Activated gamma-delta T cell (primary cell): Measurements from ENCODE around the gene CHTF18.
"Not testable (repeated sequence)": the region's sequence is repeated elsewhere in the genome, so short reads cannot be mapped to it uniquely, and the experiment has no call there.

ENCODE experiments used
- DNase-seq: peaks from one replicate; lab custom pipeline; 2025; lab: John Stamatoyannopoulos, UW

CHTF18 gene

DNA sequence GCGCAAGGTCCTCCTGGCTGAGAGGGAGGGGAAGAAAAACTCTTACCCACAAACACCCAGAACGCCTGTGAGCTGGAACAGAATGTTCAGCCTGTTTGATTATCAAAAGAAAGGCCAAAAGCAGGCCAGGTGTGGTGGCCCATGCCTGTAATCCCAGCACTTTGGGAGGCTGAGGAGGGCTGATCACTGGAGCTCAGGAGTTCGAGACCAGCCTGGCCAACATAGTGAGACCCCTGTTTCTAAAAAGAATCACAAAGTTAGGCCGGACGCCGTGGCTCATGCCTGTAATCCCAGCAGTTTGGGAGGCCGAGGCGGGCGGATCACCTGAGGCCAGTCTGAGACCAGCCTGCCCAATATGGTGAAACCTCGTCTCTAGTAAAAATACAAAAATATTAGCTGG lies 12.1 kb upstream of the CHTF18 start:
- not testable (repeated sequence) for DNase-seq

DNA sequence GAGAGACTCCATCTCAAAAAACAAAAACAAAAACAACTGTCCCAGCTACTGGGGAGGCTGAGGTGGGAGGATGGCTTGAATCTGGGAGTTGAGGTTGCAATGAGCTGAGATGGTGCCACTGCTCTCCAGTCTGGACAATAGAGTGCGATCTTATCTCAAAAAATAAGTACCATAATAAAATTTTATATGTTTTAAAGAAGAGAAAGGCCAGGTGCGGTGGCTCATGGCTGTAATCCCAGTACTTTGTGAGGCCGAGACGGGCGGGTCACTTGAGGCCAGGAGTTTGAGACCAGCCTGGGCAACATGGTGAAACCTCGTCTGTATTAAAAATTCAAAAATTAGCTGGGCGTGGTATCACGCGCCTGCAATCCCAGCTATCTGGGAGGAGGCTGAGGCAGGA lies 11.6 kb upstream of the CHTF18 start:
- DNase-seq: no peak

DNA sequence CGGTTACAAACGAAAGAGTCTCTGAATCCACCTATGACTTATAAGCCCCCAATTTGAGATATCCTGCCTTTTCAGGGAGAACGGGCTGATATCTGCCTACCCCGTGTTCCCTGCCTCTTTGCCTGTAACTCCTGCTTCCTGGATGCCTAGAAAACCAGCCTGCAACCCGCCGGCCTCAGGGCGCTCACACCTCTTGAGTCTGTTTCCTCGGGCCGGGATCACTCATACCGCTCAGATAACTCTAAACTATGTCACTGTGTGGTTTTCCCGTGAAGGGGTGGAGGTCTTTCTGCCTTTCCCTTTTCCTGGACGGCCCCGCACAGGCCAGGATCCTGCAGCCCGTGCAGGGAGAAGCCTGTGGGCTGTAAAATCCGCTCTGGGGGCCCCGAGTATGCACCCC lies 10.6 kb upstream of the CHTF18 start:
- no peak for DNase-seq

DNA sequence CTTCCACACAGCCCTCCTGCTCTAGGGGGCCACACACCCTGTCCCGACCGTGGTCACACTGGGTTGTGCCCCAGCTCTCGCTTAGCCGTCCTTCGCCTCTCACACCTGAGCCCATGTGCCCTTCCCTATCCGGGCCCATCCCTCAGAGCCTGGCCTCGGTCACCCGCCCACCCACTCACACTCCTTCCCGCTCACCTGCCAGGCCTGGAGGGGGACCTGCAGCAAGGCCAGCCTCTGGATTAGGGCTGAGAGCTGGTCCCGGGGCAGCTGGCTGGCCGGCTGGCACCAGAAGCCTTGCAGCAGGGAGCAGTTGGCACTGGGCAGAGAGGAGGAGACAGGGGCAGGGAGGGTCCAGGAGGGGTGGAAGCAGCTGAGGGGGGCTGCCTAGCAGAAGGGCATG lies 10.0 kb upstream of the CHTF18 start:
- DNase-seq: no peak

DNA sequence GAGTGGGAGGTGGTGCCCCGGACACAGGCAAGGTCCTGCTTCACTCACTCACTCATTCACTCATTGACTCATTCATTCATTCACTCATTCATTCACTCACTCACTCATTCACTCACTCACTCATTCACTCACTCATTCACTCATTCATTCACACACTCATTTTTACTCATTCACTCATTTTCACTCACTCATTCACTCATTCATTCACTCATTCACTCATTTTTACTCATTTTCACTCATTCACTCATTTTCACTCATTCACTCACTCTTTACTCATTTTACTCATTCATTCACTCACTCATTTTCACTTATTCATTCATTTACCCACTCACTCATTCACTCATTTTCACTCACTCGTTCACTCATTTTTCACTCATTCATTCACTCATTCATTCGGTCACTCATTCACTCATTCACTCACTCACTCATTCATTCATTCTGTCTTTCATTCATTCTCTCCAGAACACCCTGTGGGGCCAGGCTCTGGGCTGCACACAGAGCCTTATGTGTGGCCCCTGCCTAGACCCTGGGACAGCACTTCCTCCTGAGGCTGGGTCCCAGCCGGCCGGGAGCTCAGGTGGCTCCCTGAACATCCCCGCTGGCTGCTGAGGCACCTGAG lies 9.4 kb upstream of the CHTF18 start:
- no peak for DNase-seq

DNA sequence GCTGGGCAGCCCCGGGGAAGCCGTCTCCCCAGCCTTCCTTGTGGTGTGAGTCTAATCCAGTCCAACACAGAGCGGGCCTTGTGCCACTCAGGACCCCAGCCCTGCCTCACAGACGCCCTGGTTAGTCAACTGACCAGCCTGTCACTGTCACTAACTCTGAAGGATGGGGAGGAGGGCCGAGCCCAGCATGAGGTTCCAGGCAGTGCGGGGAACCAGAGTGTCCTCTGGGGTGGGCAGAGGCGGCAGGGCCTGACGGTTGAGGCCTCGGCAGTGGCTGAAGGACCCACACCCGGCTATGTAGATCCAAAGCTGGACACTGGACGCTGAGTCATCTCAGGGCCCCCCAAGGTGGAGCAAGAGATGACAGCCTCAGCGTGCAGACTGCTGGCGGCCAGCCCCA lies 8.9 kb upstream of the CHTF18 start:
- DNase-seq: no peak

DNA sequence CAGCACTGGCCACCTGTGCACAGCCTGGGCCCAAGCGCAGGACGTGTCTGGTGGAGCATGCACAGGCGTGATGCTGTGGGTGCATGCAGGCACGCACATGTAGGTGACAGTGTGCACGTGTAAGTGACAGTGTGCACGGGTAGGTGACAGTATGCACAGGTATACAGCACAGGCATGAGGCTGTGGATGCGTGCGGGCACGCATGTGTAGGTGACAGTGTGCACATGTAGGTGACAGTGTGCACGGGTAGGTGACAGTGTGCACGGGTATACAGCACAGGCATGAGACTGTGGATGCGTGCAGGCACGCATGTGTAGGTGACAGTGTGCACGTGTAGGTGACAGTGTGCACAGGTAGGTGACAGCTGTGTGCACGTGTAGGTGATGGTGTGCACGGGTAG lies 8.1 kb upstream of the CHTF18 start:
- no peak for DNase-seq

DNA sequence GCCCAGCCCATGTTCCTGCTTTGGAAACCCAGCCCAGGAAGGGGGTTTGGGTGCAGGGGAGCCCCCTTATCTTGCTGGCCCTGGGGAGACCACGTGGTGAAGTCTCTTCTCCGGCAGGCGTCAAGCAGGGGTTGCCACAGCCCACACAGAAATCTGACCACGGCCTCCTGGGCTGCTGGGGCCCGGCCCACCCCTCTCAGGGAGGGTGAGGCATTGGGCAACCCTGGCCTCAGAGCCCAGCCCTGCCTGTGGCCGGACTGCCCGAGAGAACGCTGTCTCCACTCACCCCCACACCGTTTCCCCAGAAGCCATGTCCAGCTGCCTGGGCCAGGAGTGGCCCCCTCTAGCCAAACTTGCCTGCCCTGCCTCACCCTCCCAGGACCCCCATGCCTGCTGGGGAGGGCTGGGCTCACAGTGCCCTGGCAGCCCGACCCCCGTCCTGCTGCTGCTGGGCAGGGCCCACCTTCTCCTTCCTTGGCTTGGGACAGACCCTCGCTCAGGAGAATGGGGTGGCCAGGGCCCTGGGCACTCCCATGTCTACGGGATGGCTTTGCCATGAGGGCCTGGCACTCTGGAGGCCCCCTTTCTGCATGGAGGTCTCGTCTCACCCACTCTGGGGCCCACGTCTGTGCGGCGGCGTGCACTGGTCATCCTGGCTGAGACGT lies 6.9 kb upstream of the CHTF18 start:
- no peak for DNase-seq

DNA sequence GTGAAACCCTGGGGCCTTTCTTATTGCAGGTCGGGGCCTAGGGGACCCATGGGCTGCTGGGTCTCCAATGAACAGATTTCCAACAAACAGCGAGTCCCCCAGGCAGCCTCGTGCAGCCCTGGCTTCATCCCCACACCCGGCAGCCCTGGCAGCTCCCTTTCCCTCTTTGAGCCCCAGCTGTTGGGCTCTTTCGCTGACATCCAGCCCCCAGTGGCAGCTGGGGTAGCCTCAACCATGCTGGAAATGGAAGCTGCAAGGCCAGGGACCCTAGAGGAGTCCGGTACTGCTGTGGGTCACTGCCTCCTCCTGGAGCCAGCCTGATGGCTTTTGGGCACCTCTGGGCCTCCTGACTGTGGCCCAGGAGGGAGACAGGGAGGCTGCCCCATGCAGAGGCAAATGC lies 6.2 kb upstream of the CHTF18 start:
- DNase-seq: no peak

DNA sequence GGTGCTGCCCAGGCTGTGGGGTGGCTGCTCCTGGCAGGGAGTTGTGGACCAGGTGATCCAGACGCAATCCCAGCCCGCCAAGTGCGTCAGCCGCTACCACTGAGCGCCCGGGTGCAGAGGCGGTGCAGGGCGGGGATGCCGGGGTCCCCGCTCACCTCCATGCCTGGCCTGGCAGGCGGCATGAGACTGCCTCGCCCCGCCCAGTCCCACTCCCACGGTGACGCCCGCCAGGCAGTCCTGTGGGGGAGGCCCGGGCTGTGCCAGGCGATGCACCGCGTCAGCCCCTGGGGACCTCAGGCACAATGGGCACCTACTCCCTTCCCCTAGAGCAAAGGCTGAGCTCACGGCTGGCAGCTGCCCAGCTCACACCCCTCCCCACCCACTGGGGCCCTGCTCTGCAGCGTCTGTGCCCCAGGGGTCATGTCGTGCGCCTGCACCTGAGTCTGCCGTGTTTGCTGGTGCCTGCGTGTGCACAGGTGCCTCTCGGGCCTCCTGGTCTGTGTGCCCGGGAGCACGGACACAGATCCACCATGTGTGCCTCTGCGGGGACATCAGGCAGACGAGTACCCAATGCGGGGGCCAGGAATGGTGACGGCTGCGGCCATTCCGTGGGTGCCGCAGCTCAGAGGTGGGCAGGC lies 5.5 kb upstream of the CHTF18 start:
- no peak for DNase-seq

DNA sequence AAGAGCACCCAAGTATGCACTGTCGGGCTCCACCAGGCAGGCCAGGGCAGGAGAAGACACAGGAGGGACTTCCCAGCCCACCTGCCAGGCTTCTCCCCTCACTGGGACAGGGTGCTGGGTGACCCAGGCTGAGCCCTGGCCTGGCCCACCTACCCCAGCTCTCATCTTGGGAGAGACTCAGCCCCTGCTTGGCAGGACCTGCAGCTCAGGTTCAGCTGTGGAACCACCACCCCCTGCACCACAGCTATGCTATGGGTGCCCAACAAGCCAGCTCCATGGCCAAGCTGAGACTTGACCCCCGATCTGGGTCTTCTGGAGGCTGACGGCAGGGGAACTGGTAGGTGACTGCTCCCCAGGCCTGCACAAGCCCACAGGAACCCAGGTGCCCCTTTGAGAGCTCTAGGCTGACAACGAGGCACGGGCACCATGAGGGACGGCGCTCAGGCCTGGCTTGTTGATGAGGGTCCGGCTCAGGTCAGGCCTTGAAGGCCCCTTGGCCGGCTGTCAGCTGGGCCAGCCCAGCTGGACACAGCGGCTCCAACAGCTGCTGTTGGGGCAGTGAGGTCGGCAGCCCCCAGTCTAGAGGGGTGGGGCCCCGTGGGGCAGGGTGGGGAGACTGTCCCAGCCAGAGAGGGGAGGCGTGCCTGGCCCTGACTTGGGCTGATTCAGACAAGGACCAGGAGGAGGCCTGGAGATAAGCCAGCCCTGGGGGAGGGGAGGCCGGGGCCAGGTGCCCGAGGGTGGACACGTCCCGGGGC lies 4.8 kb upstream of the CHTF18 start:
- no peak for DNase-seq

DNA sequence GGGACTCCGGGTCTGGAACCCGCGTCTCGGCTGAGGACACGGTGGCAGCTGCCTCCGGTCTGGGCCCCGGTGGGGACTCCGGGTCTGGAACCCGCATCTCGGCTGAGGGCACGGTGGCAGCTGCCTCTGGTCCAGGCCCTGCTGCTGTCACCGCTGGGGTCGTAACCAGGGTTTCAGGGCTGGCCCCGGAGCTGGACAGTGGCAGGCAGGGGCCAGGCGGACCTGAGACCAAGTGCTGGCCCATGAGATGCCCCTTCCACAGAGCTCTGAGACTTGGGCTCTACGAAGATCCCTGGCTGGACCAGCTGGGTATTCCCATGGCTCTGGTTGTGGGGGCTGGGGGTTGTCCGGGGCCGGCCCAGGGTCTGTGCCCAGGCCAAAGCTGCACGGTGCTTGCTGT lies 4.0 kb upstream of the CHTF18 start:
- no peak for DNase-seq

DNA sequence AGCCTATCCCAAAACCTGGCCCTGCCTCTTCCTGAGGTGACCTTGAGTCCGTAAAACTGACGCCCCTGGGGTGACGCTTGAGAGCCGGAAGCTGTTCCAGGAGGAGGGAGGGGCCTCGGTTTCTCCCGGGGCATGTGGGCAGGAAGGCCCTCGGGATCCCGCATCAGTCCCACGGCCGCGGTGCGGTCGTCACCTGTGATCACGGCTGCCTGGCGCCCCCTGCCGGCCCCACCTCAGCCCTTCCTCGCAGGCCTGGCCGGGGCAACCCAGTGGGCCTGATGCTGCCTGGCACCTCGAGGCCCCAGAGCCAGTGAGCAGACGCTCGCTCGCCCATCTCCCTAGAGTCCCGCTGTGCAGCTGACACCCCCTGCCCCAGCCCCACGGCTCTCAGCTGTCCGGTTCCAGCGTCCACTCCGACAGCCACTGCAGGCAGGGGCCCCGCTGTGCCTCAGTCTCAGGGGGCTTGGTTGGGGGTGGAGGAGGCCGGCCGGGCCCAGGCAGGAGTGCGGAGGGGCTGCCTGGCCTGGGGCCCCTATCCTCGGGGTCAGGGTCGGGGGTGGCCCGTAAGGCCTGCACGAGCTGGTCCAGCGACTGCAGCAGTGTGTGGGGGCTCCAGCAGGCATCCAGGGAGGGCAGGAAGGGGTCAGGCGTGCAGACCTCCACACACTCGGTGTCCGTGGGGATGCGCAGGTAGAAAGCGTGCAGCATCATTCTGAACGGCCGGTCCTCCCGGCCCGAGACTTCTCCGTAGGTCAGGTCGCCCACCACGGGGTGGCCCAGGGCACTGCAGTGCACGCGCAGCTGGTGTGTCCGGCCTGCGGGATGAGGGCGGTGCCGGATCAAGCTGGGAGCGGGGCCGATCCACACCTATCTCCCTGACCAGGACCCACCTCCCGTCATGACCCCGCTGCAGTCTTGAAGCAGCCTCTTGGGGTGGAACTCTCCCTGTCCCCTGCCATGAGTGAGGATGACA lies 2.6 kb upstream of the CHTF18 start:
- DNase-seq: peak; percentile 56

DNA sequence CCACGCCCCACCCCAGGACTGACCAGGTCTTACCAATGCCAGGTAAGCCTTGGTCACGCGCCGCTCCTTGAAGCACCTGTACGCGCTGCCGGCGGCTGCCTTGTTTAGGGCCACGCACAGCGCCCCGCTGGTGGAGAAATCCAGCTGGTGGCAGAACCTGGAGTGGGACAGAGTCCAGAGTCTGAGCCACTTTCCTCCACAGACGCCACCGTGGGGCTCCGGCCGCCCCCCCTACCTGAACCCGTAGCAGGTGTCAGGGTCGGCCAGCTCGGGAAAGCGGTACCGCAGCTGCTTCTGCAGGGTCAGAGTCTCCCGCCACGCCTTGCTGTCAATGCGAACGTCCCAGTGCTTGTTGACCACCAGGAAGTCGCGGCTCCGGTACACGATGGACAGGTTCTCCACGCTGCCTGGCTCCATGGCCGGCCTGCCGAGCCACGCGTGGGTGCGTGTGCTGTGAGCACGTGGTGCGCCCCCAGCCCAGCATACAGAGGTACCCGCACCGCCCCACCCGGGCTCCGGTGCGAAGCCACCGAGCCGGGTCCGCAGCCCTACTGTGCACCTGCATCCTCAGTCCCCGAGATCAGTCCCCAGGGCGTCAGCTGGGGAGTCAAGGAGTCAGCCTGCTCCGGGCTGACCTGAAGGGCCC lies 976 bp upstream of the CHTF18 start:
- DNase-seq: no peak

DNA sequence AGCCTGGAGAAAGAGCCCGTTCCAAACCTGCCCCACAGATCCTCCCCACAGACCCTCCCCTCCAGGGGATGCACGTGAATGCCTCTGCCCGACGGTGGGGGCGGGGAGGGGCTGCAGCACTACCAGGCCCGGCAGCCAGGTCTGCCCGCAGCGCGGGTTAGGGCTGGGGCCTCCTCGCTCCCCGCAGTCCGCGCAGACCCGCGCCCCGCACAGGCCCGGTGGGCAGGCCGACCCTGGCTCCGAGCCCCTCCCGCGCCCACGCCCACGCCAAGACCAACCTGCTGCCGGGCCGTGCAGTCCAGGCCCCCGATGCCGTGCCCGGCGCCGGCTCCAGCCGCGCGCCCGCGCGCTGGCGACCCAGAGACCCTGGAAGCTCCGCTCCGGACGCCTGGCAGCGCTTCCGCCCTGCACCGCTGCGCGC lies 432 bp upstream of the CHTF18 start, which contains the start of gene RPUSD1:
TSS of gene RPUSD1 (minus strand) at position 404 of the 421 bp plus-strand sequence. CDS start 644 bp downstream, outside the sequence.
- no peak for DNase-seq

DNA sequence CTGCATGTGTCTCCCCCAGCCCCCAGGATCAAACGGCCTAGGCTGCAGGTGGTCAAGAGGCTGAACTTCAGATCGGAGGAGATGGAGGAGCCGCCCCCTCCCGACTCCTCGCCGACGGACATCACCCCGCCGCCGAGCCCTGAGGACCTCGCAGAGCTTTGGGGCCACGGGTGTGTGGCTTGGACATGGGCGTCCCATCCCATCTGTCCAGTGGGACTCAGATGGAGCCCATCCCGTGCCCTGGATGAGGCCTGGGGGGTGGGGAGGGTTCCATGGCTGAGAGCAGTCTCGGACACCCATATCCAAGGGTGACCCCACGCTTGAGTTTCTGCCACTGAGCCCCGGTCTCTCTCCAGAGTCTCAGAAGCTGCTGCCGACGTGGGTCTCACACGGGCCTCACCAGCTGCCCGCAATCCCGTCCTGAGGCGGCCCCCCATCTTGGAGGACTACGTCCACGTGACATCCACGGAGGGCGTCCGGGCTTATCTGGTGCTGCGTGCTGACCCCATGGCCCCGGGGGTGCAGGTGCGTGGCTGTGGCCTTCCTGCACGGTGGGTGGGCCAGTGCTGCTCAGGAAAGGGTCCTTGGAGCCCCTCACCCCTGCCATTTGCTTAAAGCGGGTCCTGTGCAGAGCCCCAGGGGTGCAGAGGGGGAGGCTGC lies 901 bp downstream of the CHTF18 start:
- no peak for DNase-seq

DNA sequence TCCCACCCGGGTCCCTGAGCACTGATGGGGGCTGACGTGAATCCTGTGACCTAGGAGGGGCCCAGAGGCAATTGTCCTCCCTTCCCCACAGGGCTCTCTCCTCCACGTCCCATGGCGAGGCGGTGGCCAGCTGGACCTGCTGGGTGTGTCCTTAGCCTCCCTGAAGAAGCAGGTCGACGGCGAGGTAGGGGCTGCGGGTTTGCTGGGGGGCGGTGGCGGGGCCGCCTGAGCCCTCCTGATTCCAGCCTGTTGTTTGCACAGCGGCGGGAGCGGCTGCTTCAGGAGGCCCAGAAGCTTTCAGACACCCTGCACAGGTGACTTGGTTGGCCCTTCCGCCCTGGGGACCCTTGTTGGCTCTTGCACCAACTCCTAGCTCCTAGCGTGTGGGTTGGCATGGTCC lies 1.7 kb downstream of the CHTF18 start:
- DNase-seq: no peak

DNA sequence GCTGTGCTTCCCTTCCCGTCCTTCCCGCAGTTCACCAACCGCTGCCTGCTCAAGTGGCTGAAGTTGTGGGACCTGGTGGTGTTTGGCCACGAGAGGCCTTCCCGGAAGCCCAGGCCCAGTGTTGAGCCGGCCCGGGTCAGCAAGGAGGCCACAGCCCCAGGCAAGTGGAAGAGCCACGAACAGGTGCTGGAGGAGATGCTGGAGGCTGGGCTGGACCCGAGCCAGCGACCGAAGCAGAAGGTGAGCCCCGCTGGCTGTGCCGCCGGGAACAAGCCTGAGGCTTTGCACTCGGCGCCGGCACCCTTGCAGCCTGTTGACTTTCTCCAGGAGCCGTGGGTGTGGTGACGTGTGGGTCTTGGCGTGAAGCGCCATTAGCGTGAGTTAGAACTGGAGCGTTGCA lies 2.7 kb downstream of the CHTF18 start:
- no peak for DNase-seq

DNA sequence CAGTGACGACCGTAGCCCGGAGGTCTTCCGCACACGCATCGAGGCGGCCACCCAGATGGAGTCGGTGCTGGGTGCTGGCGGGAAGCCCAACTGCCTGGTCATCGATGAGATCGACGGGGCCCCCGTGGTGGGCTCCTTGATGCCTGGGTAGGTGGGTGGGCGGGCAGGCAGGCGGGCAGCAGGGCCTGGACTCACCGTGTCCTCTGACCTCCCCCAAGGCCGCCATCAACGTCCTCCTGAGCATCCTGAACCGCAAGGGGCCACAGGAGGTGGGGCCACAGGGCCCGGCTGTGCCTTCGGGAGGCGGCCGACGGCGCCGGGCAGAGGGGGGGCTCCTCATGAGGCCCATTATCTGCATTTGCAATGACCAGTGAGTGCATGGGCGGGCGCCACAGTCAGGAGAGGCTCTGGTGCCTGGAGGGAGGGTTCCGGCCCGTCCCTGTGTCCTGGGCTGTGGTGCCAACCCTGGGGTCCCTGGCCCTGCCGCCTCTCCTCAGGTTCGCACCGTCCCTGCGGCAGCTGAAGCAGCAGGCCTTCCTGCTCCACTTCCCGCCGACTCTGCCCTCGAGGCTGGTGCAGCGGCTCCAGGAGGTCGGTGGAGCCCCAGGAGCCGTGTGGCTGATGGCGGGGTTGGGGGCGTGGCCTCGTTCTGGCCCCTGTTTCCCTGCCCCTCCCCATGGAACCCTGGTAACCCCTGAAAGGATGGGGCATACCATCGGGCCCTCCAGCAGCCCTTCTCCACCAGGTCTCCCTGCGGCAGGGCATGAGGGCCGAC lies 4.0 kb downstream of the CHTF18 start:
- no peak for DNase-seq

DNA sequence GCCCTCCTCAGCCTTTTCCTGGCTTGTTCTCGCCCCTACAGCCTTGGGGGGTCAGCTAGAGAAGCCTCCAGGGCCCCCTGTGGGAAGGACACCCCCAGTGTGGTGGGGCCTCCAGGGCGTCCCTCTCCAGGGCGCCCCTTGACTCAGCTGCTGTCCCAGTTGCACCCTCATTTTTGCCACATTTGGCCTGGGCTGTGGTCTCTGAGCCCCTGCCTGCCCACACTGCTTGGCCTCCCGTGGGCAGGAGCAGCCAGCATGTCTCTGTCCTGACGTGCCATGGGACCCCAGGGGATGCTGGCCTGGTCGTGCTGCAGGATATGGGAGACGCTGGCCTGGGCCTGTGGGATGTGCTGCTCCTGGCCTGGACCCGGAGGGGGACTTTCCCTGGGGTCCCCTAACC lies 5.0 kb downstream of the CHTF18 start:
- DNase-seq: no peak
